HG03159 (cell line): ENCODE results near the gene C5AR2.
"Not testable (repeated sequence)": the region's sequence is repeated elsewhere in the genome, so short reads cannot be mapped to it uniquely, and the experiment has no call there.

Source experiments
- ATAC-seq: cut with Tn5 transposase; IDR thresholded peaks from one replicate; pipeline ENCODE4 v1.9.1; 2021; ENCODE audit warnings: mild to moderate bottlenecking, moderate library complexity; ENCODE audit not compliant: unreplicated experiment

C5AR2 gene

GRCh38 chr19:47383890-47384289, 51.9 kb downstream of the C5AR2 start:
- not testable (repeated sequence) for ATAC-seq

GRCh38 chr19:47384533-47384932, 52.6 kb downstream of the C5AR2 start:
- ATAC-seq, result not testable (repeated sequence)

GRCh38 chr19:47386582-47386981, 54.6 kb downstream of the C5AR2 start:
- not testable (repeated sequence) for ATAC-seq

GRCh38 chr19:47387623-47388022, 55.6 kb downstream of the C5AR2 start:
- not testable (repeated sequence) for ATAC-seq

DNA sequence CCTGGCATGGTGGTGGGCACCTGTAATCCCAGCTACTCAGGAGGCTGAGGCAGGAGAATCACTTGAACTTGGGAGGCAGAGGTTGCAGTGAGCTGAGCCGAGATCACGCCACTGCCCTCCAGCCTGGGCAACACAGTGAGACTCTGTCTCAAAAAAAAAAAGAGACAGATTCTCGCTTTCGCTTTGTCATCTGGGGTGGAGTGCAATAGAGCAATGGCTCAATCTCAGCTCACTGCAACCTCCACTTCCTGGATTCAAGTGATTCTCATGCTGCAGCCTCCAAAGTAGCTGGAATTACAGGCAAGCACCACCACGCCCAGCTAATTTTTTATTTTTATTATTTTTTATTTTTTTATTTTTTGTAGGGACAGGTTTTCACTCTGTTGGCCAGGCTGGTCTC, 56.7 kb downstream of the C5AR2 start:
- not testable (repeated sequence) for ATAC-seq

DNA sequence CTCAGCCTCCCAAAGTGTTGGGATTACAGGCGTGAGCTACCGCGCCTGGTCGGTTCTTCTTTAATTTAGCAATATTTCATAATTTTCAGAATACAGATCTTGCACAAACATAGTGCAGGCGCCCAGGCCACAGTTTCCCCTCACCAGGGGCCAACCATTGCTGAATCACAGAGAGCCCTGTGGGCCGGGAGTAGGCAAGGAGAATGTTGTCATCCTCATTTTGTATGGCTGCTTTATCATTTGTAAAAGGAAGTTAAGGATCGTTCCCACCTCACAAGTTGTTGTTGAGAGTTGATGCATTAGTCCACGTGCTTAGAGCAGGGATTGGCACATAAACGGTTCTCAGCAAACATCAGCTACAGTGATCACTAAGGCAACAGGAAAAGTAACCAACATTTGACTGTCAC, 57.2 kb downstream of the C5AR2 start:
- ATAC-seq, result no peak

DNA sequence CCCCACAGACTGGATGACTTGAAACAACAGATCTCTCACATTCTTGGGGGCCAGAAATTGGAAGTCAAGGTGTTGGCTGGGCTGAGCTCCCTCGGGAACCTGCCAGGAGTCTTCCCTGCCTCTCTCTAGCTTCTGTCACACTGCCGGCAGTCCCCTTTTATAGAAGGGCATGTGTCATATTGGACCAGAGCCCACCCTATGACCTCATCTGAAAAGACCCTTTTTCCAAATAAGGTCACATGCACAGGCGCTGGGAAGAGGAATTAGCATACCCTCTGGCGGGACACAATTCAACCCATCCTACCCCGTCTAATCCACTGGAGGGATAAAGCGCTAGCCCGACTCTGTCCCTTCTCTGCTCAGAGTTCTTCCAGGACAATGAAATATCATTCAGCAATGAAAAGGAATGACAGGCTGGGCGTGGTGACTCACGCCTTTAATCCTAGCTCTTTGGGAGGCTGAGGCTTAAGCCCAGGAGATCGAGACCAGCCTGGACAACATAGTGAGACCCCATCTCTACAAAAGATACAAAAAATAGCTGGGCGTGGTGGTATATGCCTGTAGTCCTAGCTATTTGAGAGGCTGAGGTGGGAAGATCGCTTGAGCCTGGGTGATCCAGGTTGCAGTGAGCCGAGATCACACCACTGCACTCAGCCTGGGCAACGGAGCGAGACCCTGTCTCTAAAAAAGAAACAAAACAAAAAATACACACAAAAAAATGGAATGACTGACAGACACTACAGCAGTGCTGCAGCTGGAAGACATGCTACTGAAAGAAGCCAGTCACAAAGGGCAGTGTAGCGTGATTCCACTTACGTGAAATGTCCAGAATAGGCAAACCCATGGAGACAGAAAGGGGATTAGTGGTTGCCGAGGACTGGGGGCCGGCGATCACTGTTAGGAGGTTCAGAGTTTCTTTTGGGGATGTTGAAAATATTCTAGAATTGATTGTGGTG, 58.8 kb downstream of the C5AR2 start:
- ATAC-seq, result no peak

- ATAC-seq, result no peak
Measured at GRCh38 chr19:47391510-47392223, 59.7 kb downstream of the C5AR2 start.
